Nephron progenitor cell (in vitro differentiated cells): ENCODE data around the gene MYH6.
"Not testable (repeated sequence)": the region's sequence is repeated elsewhere in the genome, so short reads cannot be mapped to it uniquely, and the experiment has no call there.

Source experiments
- DNase-seq: peaks from one replicate; pipeline ENCODE4 v3.0.0; 2021
- H3K27ac Mint-ChIP-seq: 2 replicates; pipeline ENCODE4 v1.8.0; 2021; ENCODE audit warnings: mild to moderate bottlenecking, moderate library complexity, mixed read lengths
- H3K27me3 Mint-ChIP-seq: 2 replicates; pipeline ENCODE4 v1.8.0; 2021; ENCODE audit warnings: mild to moderate bottlenecking, low read depth, mixed read lengths; ENCODE audit not compliant: poor library complexity
- H3K36me3 Mint-ChIP-seq: 2 replicates; pipeline ENCODE4 v1.8.0; 2021; ENCODE audit warnings: low read depth, mixed read lengths
- H3K4me1 Mint-ChIP-seq: 2 replicates; pipeline ENCODE4 v1.8.0; 2021; ENCODE audit warnings: mixed read lengths
- H3K4me3 Mint-ChIP-seq: 2 replicates; pipeline ENCODE4 v1.8.0; 2021; ENCODE audit warnings: mild to moderate bottlenecking, moderate library complexity, mixed read lengths
- H3K9me3 Mint-ChIP-seq: 2 replicates; pipeline ENCODE4 v1.8.0; 2021; ENCODE audit warnings: mild to moderate bottlenecking, moderate library complexity, mixed read lengths
- TF ChIP-seq, protein P1 (sequence below): fragments of 200-600 bp; sonication (generic); IDR thresholded peaks from 2 replicates; pipeline ENCODE4 v1.5.0; 2021; ENCODE audit warnings: antibody characterized with exemption

The MYH6 gene

DNA sequence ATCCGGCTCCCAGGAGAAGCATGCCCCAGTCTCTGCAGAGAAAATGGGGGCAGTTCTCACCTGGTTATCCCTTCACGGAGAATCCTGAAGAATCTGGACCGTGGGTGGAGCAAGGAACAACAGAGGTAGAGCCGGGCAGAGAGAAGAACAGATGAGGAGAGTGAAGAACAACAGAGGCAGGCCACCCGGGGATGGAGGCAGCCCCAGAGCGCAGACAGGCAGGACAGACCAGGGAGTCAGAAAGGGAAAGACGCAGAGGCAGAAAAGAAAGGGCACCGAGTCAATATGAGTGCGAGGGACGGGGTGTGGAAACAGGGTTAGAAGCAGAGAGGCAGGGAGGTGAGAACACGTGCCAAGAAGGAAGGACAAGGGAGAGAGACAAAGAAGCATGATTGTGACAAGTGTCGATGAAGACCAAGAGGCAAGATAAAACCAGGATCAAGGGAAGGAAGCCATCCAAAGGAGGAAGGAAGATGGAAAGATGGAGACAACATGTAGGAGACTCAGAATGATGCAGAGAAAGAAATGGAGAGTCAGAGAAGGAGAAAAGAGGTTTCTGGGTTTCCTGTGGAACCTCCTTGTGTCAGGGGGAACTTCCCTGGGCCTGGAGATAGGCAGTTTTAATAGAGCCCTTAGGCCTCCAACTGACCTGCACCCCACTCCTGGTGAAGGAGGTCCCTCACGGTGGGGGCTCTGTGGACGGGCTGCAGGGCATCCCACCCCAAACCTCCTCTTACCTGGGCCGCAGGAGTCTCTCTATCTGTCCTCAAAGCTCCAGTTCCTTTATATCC, at the start of gene MYH6:
Gene MYH6, minus strand, starts transcription at position 758 of the 791 bp plus-strand sequence. CDS start 1,050 bp downstream, outside the sequence.
- peaks cover 50% of the 10 kb centered on the region for H3K4me1 Mint-ChIP-seq
- H3K27ac Mint-ChIP-seq: peak within 1 kb of the TSS; percentile 26
- no peaks in the 10 kb centered on the region for H3K9me3 Mint-ChIP-seq
- no peaks in the 10 kb centered on the region for H3K36me3 Mint-ChIP-seq
- H3K4me3 Mint-ChIP-seq: no peak within 1 kb of the TSS
- DNase-seq: no peak
- peaks cover 28% of the 10 kb centered on the region for H3K27me3 Mint-ChIP-seq
- TF ChIP-seq, protein P1, sequence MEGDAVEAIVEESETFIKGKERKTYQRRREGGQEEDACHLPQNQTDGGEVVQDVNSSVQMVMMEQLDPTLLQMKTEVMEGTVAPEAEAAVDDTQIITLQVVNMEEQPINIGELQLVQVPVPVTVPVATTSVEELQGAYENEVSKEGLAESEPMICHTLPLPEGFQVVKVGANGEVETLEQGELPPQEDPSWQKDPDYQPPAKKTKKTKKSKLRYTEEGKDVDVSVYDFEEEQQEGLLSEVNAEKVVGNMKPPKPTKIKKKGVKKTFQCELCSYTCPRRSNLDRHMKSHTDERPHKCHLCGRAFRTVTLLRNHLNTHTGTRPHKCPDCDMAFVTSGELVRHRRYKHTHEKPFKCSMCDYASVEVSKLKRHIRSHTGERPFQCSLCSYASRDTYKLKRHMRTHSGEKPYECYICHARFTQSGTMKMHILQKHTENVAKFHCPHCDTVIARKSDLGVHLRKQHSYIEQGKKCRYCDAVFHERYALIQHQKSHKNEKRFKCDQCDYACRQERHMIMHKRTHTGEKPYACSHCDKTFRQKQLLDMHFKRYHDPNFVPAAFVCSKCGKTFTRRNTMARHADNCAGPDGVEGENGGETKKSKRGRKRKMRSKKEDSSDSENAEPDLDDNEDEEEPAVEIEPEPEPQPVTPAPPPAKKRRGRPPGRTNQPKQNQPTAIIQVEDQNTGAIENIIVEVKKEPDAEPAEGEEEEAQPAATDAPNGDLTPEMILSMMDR: no peak

- not testable (repeated sequence) for H3K36me3 Mint-ChIP-seq, H3K9me3 Mint-ChIP-seq, DNase-seq, H3K4me1 Mint-ChIP-seq, H3K27ac Mint-ChIP-seq, H3K4me3 Mint-ChIP-seq
- peaks cover 34% of the 10 kb centered on the region for H3K27me3 Mint-ChIP-seq
These were observed 49.0 kb upstream of the MYH6 start for GRCh38 chr14:23456883-23457586.

- no peaks in the 10 kb centered on the region for H3K36me3 Mint-ChIP-seq
- peaks cover 23% of the 10 kb centered on the region for H3K27me3 Mint-ChIP-seq
- H3K9me3 Mint-ChIP-seq: no peaks in the 10 kb centered on the region
- peaks cover 5% of the 10 kb centered on the region for H3K4me1 Mint-ChIP-seq
- TF ChIP-seq, protein P1: no peak
- no peak overlapping the region for H3K4me3 Mint-ChIP-seq
- H3K27ac Mint-ChIP-seq: peak overlapping the region; percentile 6
- DNase-seq: no peak
These were observed 46.4 kb upstream of the MYH6 start for GRCh38 chr14:23454445-23454856.

- Mint-ChIP-seq H3K27ac (no peak overlapping the region), H3K27me3 (peaks cover 27% of the 10 kb centered on the region), H3K4me1 (peaks cover 5% of the 10 kb centered on the region), H3K36me3 (no peaks in the 10 kb centered on the region), H3K9me3 (no peaks in the 10 kb centered on the region), H3K4me3 (no peak overlapping the region)
- DNase-seq: no peak
- TF ChIP-seq, protein P1: no peak
These were observed 44.2 kb upstream of the MYH6 start for GRCh38 chr14:23452237-23452636.

- TF ChIP-seq, protein P1: no peak
- H3K36me3 Mint-ChIP-seq: no peaks in the 10 kb centered on the region
These were observed 42.3 kb upstream of the MYH6 start for GRCh38 chr14:23450379-23450778.

GRCh38 chr14:23449314-23449713, 41.2 kb upstream of the MYH6 start:
- TF ChIP-seq, protein P1: no peak
- peaks cover 18% of the 10 kb centered on the region for H3K27me3 Mint-ChIP-seq
- H3K4me3 Mint-ChIP-seq: no peak overlapping the region
- DNase-seq: no peak
- no peaks in the 10 kb centered on the region for H3K36me3 Mint-ChIP-seq
- H3K4me1 Mint-ChIP-seq: peaks cover 2% of the 10 kb centered on the region
- no peak overlapping the region for H3K27ac Mint-ChIP-seq
- H3K9me3 Mint-ChIP-seq: no peaks in the 10 kb centered on the region

More at GRCh38 chr14:23450379-23450778, 42.3 kb upstream of the MYH6 start:
- no peak for DNase-seq
- Mint-ChIP-seq H3K27me3 (peaks cover 19% of the 10 kb centered on the region), H3K9me3 (no peaks in the 10 kb centered on the region), H3K27ac (no peak overlapping the region), H3K4me3 (no peak overlapping the region), H3K4me1 (peaks cover 5% of the 10 kb centered on the region)
